GM23338 (cell line): ENCODE measurements around the gene SF1.

Experiments used
- CREB1 ChIP-seq: fragments of 250-450 bp; sonication (Bioruptor Pico); IDR thresholded peaks from 2 replicates; pipeline ENCODE4 v1.5.0; 2020; ENCODE audit warnings: low read depth, mild to moderate bottlenecking, moderate library complexity
- EZH2 ChIP-seq: fragments of 200-600 bp; sonication (generic); IDR thresholded peaks from one replicate; pipeline ENCODE4 v1.8.0; 2017; ENCODE audit warnings: antibody characterized with exemption, mild to moderate bottlenecking, low read depth; ENCODE audit not compliant: unreplicated experiment
- EZH2phosphoT487 ChIP-seq: fragments of 200-600 bp; sonication (generic); IDR thresholded peaks from one replicate; pipeline ENCODE4 v1.8.1; 2018; ENCODE audit warnings: antibody characterized with exemption; ENCODE audit not compliant: unreplicated experiment
- JUNB ChIP-seq: IDR thresholded peaks from one replicate; pipeline ENCODE4 v1.6.1; 2016; ENCODE audit warnings: antibody characterized with exemption; ENCODE audit not compliant: unreplicated experiment
- NANOG ChIP-seq: IDR thresholded peaks from 2 replicates; pipeline ENCODE4 v1.6.1; 2016; ENCODE audit warnings: antibody characterized with exemption, borderline replicate concordance
- POLR2AphosphoS5 ChIP-seq: IDR thresholded peaks from 2 replicates; pipeline ENCODE4 v1.6.1; 2016; ENCODE audit warnings: antibody characterized with exemption, low read depth
- ZNF331 ChIP-seq: fragments of 250-450 bp; sonication (Bioruptor Pico); IDR thresholded peaks from 2 replicates; pipeline ENCODE4 v1.5.0; 2020; ENCODE audit warnings: low read depth, mild to moderate bottlenecking, moderate library complexity
- TF ChIP-seq, protein P1 (sequence below), 2 experiments: fragments of 200-600 bp in 1 of 2; sonication (generic) in 1 of 2; conservative IDR thresholded peaks; 2 replicates each; pipeline versions ENCODE4 v1.5.1 to v1.6.1; 2016 to 2017; ENCODE audit warnings: antibody characterized with exemption in 2 of 2, low read depth in 2 of 2, mild to moderate bottlenecking in 2 of 2, moderate library complexity in 1 of 2
- TF ChIP-seq, protein P2 (sequence below): IDR thresholded peaks from one replicate; pipeline ENCODE4 v1.6.1; 2018; ENCODE audit warnings: antibody characterized with exemption; ENCODE audit not compliant: unreplicated experiment
- TF ChIP-seq, protein P3 (sequence below): IDR thresholded peaks from 2 replicates; pipeline ENCODE4 v1.6.1; 2016; ENCODE audit warnings: antibody characterized with exemption
- TF ChIP-seq, protein P4 (sequence below): fragments of 250-450 bp; sonication (Bioruptor Pico); IDR thresholded peaks from 2 replicates; pipeline ENCODE4 v1.5.0; 2020; ENCODE audit warnings: mild to moderate bottlenecking, moderate library complexity

DNA sequence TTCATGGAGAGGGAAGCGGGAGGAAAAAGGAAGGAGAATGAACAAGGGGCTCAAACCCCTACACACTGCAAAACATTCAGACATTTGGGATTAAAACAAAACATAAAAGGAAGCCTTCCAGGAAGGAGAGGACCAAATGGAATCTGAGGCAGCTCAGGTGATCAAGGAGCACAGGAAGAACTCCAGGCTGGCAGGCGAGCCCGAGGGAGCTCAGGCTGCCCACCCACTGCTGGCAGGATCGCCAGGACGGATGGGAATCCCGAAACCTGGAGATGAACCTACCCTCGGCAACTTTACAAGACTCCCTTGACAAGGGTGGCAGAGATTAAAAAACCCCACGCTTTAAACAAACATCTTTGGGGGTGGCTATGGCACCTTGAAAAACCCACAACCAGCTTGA is 13.6 kb downstream of the SF1 start:
- TF ChIP-seq, protein P1, sequence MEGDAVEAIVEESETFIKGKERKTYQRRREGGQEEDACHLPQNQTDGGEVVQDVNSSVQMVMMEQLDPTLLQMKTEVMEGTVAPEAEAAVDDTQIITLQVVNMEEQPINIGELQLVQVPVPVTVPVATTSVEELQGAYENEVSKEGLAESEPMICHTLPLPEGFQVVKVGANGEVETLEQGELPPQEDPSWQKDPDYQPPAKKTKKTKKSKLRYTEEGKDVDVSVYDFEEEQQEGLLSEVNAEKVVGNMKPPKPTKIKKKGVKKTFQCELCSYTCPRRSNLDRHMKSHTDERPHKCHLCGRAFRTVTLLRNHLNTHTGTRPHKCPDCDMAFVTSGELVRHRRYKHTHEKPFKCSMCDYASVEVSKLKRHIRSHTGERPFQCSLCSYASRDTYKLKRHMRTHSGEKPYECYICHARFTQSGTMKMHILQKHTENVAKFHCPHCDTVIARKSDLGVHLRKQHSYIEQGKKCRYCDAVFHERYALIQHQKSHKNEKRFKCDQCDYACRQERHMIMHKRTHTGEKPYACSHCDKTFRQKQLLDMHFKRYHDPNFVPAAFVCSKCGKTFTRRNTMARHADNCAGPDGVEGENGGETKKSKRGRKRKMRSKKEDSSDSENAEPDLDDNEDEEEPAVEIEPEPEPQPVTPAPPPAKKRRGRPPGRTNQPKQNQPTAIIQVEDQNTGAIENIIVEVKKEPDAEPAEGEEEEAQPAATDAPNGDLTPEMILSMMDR (conservative IDR thresholded peaks at IDR 0.05; ENCODE audit: low read depth in 2 of 2), result no peak
- TF ChIP-seq, protein P2, sequence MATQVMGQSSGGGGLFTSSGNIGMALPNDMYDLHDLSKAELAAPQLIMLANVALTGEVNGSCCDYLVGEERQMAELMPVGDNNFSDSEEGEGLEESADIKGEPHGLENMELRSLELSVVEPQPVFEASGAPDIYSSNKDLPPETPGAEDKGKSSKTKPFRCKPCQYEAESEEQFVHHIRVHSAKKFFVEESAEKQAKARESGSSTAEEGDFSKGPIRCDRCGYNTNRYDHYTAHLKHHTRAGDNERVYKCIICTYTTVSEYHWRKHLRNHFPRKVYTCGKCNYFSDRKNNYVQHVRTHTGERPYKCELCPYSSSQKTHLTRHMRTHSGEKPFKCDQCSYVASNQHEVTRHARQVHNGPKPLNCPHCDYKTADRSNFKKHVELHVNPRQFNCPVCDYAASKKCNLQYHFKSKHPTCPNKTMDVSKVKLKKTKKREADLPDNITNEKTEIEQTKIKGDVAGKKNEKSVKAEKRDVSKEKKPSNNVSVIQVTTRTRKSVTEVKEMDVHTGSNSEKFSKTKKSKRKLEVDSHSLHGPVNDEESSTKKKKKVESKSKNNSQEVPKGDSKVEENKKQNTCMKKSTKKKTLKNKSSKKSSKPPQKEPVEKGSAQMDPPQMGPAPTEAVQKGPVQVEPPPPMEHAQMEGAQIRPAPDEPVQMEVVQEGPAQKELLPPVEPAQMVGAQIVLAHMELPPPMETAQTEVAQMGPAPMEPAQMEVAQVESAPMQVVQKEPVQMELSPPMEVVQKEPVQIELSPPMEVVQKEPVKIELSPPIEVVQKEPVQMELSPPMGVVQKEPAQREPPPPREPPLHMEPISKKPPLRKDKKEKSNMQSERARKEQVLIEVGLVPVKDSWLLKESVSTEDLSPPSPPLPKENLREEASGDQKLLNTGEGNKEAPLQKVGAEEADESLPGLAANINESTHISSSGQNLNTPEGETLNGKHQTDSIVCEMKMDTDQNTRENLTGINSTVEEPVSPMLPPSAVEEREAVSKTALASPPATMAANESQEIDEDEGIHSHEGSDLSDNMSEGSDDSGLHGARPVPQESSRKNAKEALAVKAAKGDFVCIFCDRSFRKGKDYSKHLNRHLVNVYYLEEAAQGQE, result no peak
- TF ChIP-seq EZH2phosphoT487 (no peak), POLR2AphosphoS5 (no peak), EZH2 (no peak), NANOG (no peak), CREB1 (no peak), ZNF331 (CRISPR knock-in tag) (no peak), JUNB (no peak)
- TF ChIP-seq, protein P3, sequence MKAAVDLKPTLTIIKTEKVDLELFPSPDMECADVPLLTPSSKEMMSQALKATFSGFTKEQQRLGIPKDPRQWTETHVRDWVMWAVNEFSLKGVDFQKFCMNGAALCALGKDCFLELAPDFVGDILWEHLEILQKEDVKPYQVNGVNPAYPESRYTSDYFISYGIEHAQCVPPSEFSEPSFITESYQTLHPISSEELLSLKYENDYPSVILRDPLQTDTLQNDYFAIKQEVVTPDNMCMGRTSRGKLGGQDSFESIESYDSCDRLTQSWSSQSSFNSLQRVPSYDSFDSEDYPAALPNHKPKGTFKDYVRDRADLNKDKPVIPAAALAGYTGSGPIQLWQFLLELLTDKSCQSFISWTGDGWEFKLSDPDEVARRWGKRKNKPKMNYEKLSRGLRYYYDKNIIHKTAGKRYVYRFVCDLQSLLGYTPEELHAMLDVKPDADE, result no peak
- TF ChIP-seq, protein P4, sequence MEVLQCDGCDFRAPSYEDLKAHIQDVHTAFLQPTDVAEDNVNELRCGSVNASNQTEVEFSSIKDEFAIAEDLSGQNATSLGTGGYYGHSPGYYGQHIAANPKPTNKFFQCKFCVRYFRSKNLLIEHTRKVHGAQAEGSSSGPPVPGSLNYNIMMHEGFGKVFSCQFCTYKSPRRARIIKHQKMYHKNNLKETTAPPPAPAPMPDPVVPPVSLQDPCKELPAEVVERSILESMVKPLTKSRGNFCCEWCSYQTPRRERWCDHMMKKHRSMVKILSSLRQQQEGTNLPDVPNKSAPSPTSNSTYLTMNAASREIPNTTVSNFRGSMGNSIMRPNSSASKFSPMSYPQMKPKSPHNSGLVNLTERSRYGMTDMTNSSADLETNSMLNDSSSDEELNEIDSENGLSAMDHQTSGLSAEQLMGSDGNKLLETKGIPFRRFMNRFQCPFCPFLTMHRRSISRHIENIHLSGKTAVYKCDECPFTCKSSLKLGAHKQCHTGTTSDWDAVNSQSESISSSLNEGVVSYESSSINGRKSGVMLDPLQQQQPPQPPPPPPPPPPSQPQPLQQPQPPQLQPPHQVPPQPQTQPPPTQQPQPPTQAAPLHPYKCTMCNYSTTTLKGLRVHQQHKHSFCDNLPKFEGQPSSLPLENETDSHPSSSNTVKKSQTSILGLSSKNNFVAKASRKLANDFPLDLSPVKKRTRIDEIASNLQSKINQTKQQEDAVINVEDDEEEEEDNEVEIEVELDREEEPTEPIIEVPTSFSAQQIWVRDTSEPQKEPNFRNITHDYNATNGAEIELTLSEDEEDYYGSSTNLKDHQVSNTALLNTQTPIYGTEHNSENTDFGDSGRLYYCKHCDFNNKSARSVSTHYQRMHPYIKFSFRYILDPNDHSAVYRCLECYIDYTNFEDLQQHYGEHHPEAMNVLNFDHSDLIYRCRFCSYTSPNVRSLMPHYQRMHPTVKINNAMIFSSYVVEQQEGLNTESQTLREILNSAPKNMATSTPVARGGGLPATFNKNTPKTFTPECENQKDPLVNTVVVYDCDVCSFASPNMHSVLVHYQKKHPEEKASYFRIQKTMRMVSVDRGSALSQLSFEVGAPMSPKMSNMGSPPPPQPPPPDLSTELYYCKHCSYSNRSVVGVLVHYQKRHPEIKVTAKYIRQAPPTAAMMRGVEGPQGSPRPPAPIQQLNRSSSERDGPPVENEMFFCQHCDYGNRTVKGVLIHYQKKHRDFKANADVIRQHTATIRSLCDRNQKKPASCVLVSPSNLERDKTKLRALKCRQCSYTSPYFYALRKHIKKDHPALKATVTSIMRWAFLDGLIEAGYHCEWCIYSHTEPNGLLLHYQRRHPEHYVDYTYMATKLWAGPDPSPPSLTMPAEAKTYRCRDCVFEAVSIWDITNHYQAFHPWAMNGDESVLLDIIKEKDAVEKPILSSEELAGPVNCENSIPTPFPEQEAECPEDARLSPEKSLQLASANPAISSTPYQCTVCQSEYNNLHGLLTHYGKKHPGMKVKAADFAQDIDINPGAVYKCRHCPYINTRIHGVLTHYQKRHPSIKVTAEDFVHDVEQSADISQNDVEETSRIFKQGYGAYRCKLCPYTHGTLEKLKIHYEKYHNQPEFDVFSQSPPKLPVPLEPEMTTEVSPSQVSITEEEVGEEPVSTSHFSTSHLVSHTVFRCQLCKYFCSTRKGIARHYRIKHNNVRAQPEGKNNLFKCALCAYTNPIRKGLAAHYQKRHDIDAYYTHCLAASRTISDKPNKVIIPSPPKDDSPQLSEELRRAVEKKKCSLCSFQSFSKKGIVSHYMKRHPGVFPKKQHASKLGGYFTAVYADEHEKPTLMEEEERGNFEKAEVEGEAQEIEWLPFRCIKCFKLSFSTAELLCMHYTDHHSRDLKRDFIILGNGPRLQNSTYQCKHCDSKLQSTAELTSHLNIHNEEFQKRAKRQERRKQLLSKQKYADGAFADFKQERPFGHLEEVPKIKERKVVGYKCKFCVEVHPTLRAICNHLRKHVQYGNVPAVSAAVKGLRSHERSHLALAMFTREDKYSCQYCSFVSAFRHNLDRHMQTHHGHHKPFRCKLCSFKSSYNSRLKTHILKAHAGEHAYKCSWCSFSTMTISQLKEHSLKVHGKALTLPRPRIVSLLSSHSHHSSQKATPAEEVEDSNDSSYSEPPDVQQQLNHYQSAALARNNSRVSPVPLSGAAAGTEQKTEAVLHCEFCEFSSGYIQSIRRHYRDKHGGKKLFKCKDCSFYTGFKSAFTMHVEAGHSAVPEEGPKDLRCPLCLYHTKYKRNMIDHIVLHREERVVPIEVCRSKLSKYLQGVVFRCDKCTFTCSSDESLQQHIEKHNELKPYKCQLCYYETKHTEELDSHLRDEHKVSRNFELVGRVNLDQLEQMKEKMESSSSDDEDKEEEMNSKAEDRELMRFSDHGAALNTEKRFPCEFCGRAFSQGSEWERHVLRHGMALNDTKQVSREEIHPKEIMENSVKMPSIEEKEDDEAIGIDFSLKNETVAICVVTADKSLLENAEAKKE (CRISPR knock-in tag), result no peak
